B cell (primary cell): ENCODE results near the gene BRD1. TPM values are rescaled to one million over a fixed set of nuclear protein-coding genes. Genes with fewer than 3 reads are reported as not detected.

ENCODE experiments used
- ATAC-seq: fragments of 200-7000 bp; cut with Tn5 transposase; one replicate; pipeline ENCODE4 v1.10.0; 2021; ENCODE audit warnings: low read depth, mild to moderate bottlenecking, moderate number of reproducible peaks, moderate library complexity
- CTCF ChIA-PET: fragments of 350-600 bp; sonication (Branson Sonifier 250); formaldehyde crosslinking; loops from one replicate; lab custom pipeline; 2021; ENCODE audit warnings: antibody characterized with exemption, inconsistent platforms; lab: Charles Lee
- POLR2A ChIA-PET: fragments of 350-600 bp; sonication (Branson Sonifier 250); formaldehyde crosslinking; loops from one replicate; lab custom pipeline; 2021; ENCODE audit warnings: antibody characterized with exemption; lab: Charles Lee
- DNase-seq: peaks from one replicate; pipeline ENCODE4 v3.0.0; 2013
- H2AFZ ChIP-seq: 2 replicates; pipeline ENCODE4 v1.6.1; 2012; ENCODE audit warnings: mild to moderate bottlenecking, low read depth, low read length; ENCODE audit not compliant: insufficient read depth, poor library complexity, severe bottlenecking
- H3K27ac ChIP-seq, 2 donors: 1 replicate in 1 of 2; 2 replicates in 1 of 2; pipeline ENCODE4 v1.5.1; 2012 to 2013; ENCODE audit warnings: low read length in 2 of 2, mild to moderate bottlenecking in 2 of 2, moderate library complexity in 1 of 2
- H3K27me3 ChIP-seq, 4 experiments: fragments of 200-600 bp in 1 of 4; sonication (generic) in 1 of 4; replicated peaks in 1 of 4; 1 replicate in 2 of 4; 2 replicates in 2 of 4; pipeline versions ENCODE4 v1.6.1 to v1.7.0; 2013 to 2016; ENCODE audit warnings: low read length in 3 of 4, mild to moderate bottlenecking in 2 of 4, mixed read lengths in 1 of 4, moderate library complexity in 1 of 4; ENCODE audit not compliant: insufficient read depth in 4 of 4, control insufficient read depth in 3 of 4; ENCODE audit errors: control extremely low read depth in 1 of 4
- H3K36me3 ChIP-seq, 2 experiments: replicated peaks in 1 of 2; 1 replicate in 1 of 2; 2 replicates in 1 of 2; pipeline versions ENCODE4 v1.6.1 to v1.7.1; 2013; ENCODE audit warnings: low read length in 1 of 2; ENCODE audit not compliant: insufficient read depth in 2 of 2, control insufficient read depth in 1 of 2; ENCODE audit errors: control extremely low read depth in 1 of 2, extremely low read depth in 1 of 2
- H3K4me1 ChIP-seq, 2 donors: fragments of 200-600 bp in 1 of 2; sonication (generic) in 1 of 2; 1 replicate in 1 of 2; 2 replicates in 1 of 2; pipeline versions ENCODE4 v1.5.1 to v1.6.1; 2013 to 2017; ENCODE audit warnings: low read length in 2 of 2; ENCODE audit not compliant: control insufficient read depth in 2 of 2, insufficient read depth in 2 of 2
- H3K4me2 ChIP-seq: replicated peaks from 2 replicates; pipeline ENCODE3; 2012; ENCODE audit warnings: mild to moderate bottlenecking, low read depth, low read length; ENCODE audit not compliant: poor library complexity, severe bottlenecking
- H3K4me3 ChIP-seq, 5 experiments: fragments of 200-600 bp in 1 of 5; sonication (generic) in 1 of 5; 1 replicate in 3 of 5; 2 replicates in 2 of 5; pipeline versions ENCODE4 v1.5.1 to v1.7.0; 2011 to 2016; ENCODE audit warnings: low read length in 4 of 5, mild to moderate bottlenecking in 4 of 5, low read depth in 2 of 5, control low read depth in 1 of 5, moderate library complexity in 1 of 5; ENCODE audit not compliant: insufficient read depth in 1 of 5; ENCODE audit errors: control extremely low read depth in 1 of 5, extremely low read depth in 1 of 5
- H3K79me2 ChIP-seq: fragments of 200-600 bp; sonication (generic); one replicate; pipeline ENCODE4 v1.6.0; 2016; ENCODE audit warnings: low read length; ENCODE audit not compliant: control insufficient read depth, insufficient read depth
- H3K9ac ChIP-seq: fragments of 200-600 bp; sonication (generic); 2 replicates; pipeline ENCODE4 v1.6.1; 2017; ENCODE audit warnings: mild to moderate bottlenecking, low read length, moderate library complexity
- H3K9me3 ChIP-seq, 3 donors: one replicate each; pipeline versions ENCODE4 v1.6.1 to v1.7.1; 2013; ENCODE audit warnings: low read length in 2 of 3; ENCODE audit not compliant: control insufficient read depth in 2 of 3, insufficient read depth in 1 of 3; ENCODE audit errors: control extremely low read depth in 1 of 3
- H4K20me1 ChIP-seq: 2 replicates; pipeline ENCODE4 v1.6.0; 2012; ENCODE audit warnings: mild to moderate bottlenecking, low read length; ENCODE audit not compliant: insufficient read depth, control insufficient read depth, poor library complexity, severe bottlenecking
- H3K27ac Mint-ChIP-seq: one replicate; pipeline ENCODE4 v1.8.0; 2021; ENCODE audit warnings: mixed read lengths
- H3K27me3 Mint-ChIP-seq: one replicate; pipeline ENCODE4 v1.8.0; 2021; ENCODE audit warnings: mixed read lengths
- H3K4me1 Mint-ChIP-seq: one replicate; pipeline ENCODE4 v1.8.0; 2021; ENCODE audit warnings: mixed read lengths
- H3K4me3 Mint-ChIP-seq: one replicate; pipeline ENCODE4 v1.8.0; 2021; ENCODE audit warnings: mixed read lengths
- H3K9me3 Mint-ChIP-seq: one replicate; pipeline ENCODE4 v1.8.0; 2022; ENCODE audit warnings: mixed read lengths; ENCODE audit not compliant: insufficient read depth
- CTCF ChIP-seq: fragments of 200-600 bp; IDR thresholded peaks from one replicate; pipeline ENCODE4 v1.8.0; 2022; ENCODE audit warnings: antibody characterized with exemption, mild to moderate bottlenecking
- EZH2 ChIP-seq: IDR thresholded peaks from 2 replicates; pipeline ENCODE4 v1.6.1; 2012; ENCODE audit warnings: borderline replicate concordance, low read depth, mild to moderate bottlenecking, moderate library complexity, low read length; ENCODE audit not compliant: insufficient read depth, poor library complexity, severe bottlenecking
- WGBS: methylation state at CpG from one replicate; pipeline ENCODE4 v1.1.5; 2013; ENCODE audit warnings: missing lambda C conversion rate; ENCODE audit not compliant: insufficient coverage; 5-methylcytosine and 5-hydroxymethylcytosine counted together
- intact Hi-C: fragments of 100-400 bp; cut with micrococcal nuclease; formaldehyde crosslinking; loops from one replicate; pipeline ENCODE4 v1.10.0; 2022
- polyA plus RNA-seq: library from polyadenylated mRNA; depleted of rRNA; stranded (reverse); fragments of >200 nt; gene quantifications from 2 replicates; pipeline ENCODE4 v1.2.3, GENCODE V29; 2012
- total RNA-seq, 2 donors: library from RNA; stranded (reverse); fragments of 120-200 nt in 1 of 2; gene quantifications; 1 replicate in 1 of 2; 2 replicates in 1 of 2; pipeline versions ENCODE4 v1.2.3 to v1.2.4, GENCODE V29; 2013 to 2022

Gene BRD1
- total and polyA plus RNA-seq, 2 donors (not counting 1 experiment from before 2014, with no cell fraction given) = 16.9 to 73.3 TPM

- Histone ChIP-seq H3K27ac (no peak overlapping the region), H4K20me1 (peaks cover 52% of the 10 kb centered on the region), H3K79me2 (peaks cover 99% of the 10 kb centered on the region), H3K4me1 (peaks cover 0 to 5% of the 10 kb centered on the region in 2 donors), H3K9me3 (peaks cover 0 to 39% (median 22%) of the 10 kb centered on the region in 3 donors), H3K4me3 (no peak overlapping the region), H3K4me2 (no peak overlapping the region), H2AFZ (no peak overlapping the region), H3K27me3 (no peaks in the 10 kb centered on the region), H3K9ac (no peak overlapping the region), H3K36me3 (peaks cover 0 to 2% of the 10 kb centered on the region in 2 experiments)
- ATAC-seq (no peak), DNase-seq (no peak)
- ChIA-PET POLR2A (no interaction called here), CTCF (no interaction called here)
- no peak for TF ChIP-seq CTCF
- TF ChIP-seq EZH2 = no peak
- no peaks in the 10 kb centered on the region for H3K27me3 Mint-ChIP-seq
- H3K27ac Mint-ChIP-seq = peak overlapping the region; percentile 46
- 97% methylated on average over 5 of the region's 8 CpGs for WGBS
- H3K4me3 Mint-ChIP-seq = no peak overlapping the region
- H3K9me3 Mint-ChIP-seq = peaks cover 20% of the 10 kb centered on the region
- H3K4me1 Mint-ChIP-seq = peaks cover 17% of the 10 kb centered on the region
- intact Hi-C loops = no loop called here
Measured at GRCh38 chr22:49866646-49867045, 39.0 kb upstream of the BRD1 start.

GRCh38 chr22:49866134-49866533 is 38.5 kb upstream of the BRD1 start:
- Mint-ChIP-seq H3K4me3 (no peak overlapping the region), H3K27ac (no peak overlapping the region), H3K4me1 (peaks cover 19% of the 10 kb centered on the region), H3K9me3 (peaks cover 20% of the 10 kb centered on the region), H3K27me3 (no peaks in the 10 kb centered on the region)
- no peak for TF ChIP-seq CTCF
- no peak for TF ChIP-seq EZH2
- no peaks in the 10 kb centered on the region for H3K27me3 ChIP-seq
- H4K20me1 ChIP-seq = peaks cover 49% of the 10 kb centered on the region
- ATAC-seq (no peak), DNase-seq (no peak)
- H3K27ac ChIP-seq = no peak overlapping the region
- no peak overlapping the region for H2AFZ ChIP-seq
- no CpG with 5 or more reads among the region's 2 CpGs for WGBS
- intact Hi-C loops = no loop called here
- H3K4me2 ChIP-seq = no peak overlapping the region
- CTCF ChIA-PET = no interaction called here
- POLR2A ChIA-PET = no interaction called here
- peaks cover 99% of the 10 kb centered on the region for H3K79me2 ChIP-seq
- H3K4me1 ChIP-seq = peaks cover 0 to 5% of the 10 kb centered on the region in 2 donors
- H3K9ac ChIP-seq = no peak overlapping the region
- peaks cover 0 to 2% of the 10 kb centered on the region in 2 experiments for H3K36me3 ChIP-seq
- H3K4me3 ChIP-seq = no peak overlapping the region
- peaks cover 0 to 39% (median 22%) of the 10 kb centered on the region in 3 donors for H3K9me3 ChIP-seq
